H9 (cell line): ENCODE data around the gene HTRA1. TPM values are rescaled to one million over a fixed set of nuclear protein-coding genes. Genes with fewer than 3 reads are reported as not detected.
A peak's percentile ranks its signal among the peaks of the same experiment; 100 is the strongest.

Source experiments
- DNase-seq: peaks from one replicate; pipeline ENCODE4 v3.0.0-alpha.2; 2017
- H2AFZ ChIP-seq: one replicate; pipeline ENCODE4 v1.6.1; 2013; ENCODE audit warnings: mild to moderate bottlenecking, low read length, control low read depth, moderate library complexity
- H2AK5ac ChIP-seq: 2 replicates; pipeline ENCODE4 v1.6.1; 2013; ENCODE audit warnings: low read length, control low read depth, mixed read lengths; ENCODE audit not compliant: insufficient read length
- H2BK120ac ChIP-seq: one replicate; pipeline ENCODE4 v1.6.1; 2013; ENCODE audit warnings: low read depth, mild to moderate bottlenecking, low read length, control low read depth, inconsistent platforms; ENCODE audit not compliant: poor library complexity, severe bottlenecking
- H2BK12ac ChIP-seq: 2 replicates; pipeline ENCODE4 v1.6.1; 2013; ENCODE audit warnings: low read length, control low read depth, mixed read lengths, low read depth; ENCODE audit not compliant: insufficient read length
- H2BK15ac ChIP-seq: 2 replicates; pipeline ENCODE4 v1.6.1; 2013; ENCODE audit warnings: low read depth, low read length, control low read depth
- H2BK20ac ChIP-seq: one replicate; pipeline ENCODE4 v1.6.1; 2013; ENCODE audit warnings: low read depth, mild to moderate bottlenecking, low read length, control low read depth, inconsistent platforms; ENCODE audit not compliant: poor library complexity, severe bottlenecking
- H2BK5ac ChIP-seq: 2 replicates; pipeline ENCODE4 v1.6.1; 2013; ENCODE audit warnings: low read length, control low read depth, mixed read lengths; ENCODE audit not compliant: insufficient read length
- H3K14ac ChIP-seq: 2 replicates; pipeline ENCODE4 v1.6.1; 2013; ENCODE audit warnings: low read length, control low read depth; ENCODE audit not compliant: insufficient read depth
- H3K18ac ChIP-seq: 2 replicates; pipeline ENCODE4 v1.6.1; 2013; ENCODE audit warnings: low read depth, mild to moderate bottlenecking, mixed read lengths, low read length, control low read depth; ENCODE audit not compliant: insufficient read length
- H3K23ac ChIP-seq: 2 replicates; pipeline ENCODE4 v1.6.1; 2013; ENCODE audit warnings: low read length, control low read depth, mixed read lengths, low read depth; ENCODE audit not compliant: insufficient read length
- H3K23me2 ChIP-seq: 2 replicates; pipeline ENCODE4 v1.6.1; 2013; ENCODE audit warnings: low read depth, mild to moderate bottlenecking, mixed read lengths, low read length, control low read depth; ENCODE audit not compliant: insufficient read length, poor library complexity, severe bottlenecking
- H3K27ac ChIP-seq: 2 replicates; pipeline ENCODE4 v1.5.1; 2013; ENCODE audit warnings: low read length, control low read depth, mixed read lengths, low read depth; ENCODE audit not compliant: insufficient read length
- H3K27me3 ChIP-seq: 2 replicates; pipeline ENCODE4 v1.6.1; 2013; ENCODE audit warnings: low read length, control low read depth, inconsistent platforms; ENCODE audit not compliant: insufficient read depth
- H3K4ac ChIP-seq: 2 replicates; pipeline ENCODE4 v1.6.1; 2013; ENCODE audit warnings: low read depth, mild to moderate bottlenecking, control low read depth, inconsistent platforms, low read length, moderate library complexity
- H3K4me1 ChIP-seq: 2 replicates; pipeline ENCODE4 v1.6.1; 2013; ENCODE audit warnings: low read length, control low read depth, inconsistent platforms; ENCODE audit not compliant: insufficient read depth
- H3K4me2 ChIP-seq: 2 replicates; pipeline ENCODE4 v1.6.1; 2013; ENCODE audit warnings: low read length, control low read depth, mixed read lengths; ENCODE audit not compliant: insufficient read length, insufficient read depth
- H3K56ac ChIP-seq: 2 replicates; pipeline ENCODE4 v1.6.1; 2013; ENCODE audit warnings: low read depth, mild to moderate bottlenecking, mixed read lengths, low read length, control low read depth; ENCODE audit not compliant: insufficient read length
- H3K79me1 ChIP-seq: 2 replicates; pipeline ENCODE4 v1.6.1; 2013; ENCODE audit warnings: low read depth, mild to moderate bottlenecking, moderate library complexity, low read length, control low read depth, inconsistent platforms; ENCODE audit not compliant: insufficient read depth, poor library complexity, severe bottlenecking
- H3K79me2 ChIP-seq: 2 replicates; pipeline ENCODE4 v1.6.1; 2013; ENCODE audit warnings: low read length, control low read depth, inconsistent platforms; ENCODE audit not compliant: insufficient read depth
- H3K9ac ChIP-seq: 2 replicates; pipeline ENCODE4 v1.6.1; 2013; ENCODE audit warnings: low read length, control low read depth, mixed read lengths; ENCODE audit not compliant: insufficient read length; ENCODE audit errors: extremely low read depth
- H3K9me3 ChIP-seq: one replicate; pipeline ENCODE4 v1.6.1; 2013; ENCODE audit warnings: low read depth, low read length, inconsistent platforms; ENCODE audit not compliant: control insufficient read depth
- H3T11ph ChIP-seq: one replicate; pipeline ENCODE4 v1.6.1; 2013; ENCODE audit warnings: mild to moderate bottlenecking, low read length, control low read depth, inconsistent platforms
- H4K20me1 ChIP-seq: one replicate; pipeline ENCODE4 v1.6.1; 2013; ENCODE audit not compliant: control insufficient read depth, insufficient read length, insufficient read depth
- H4K5ac ChIP-seq: 2 replicates; pipeline ENCODE4 v1.6.1; 2013; ENCODE audit warnings: low read depth, mild to moderate bottlenecking, mixed read lengths, low read length, control low read depth; ENCODE audit not compliant: insufficient read length
- H4K8ac ChIP-seq: replicated peaks from 2 replicates; pipeline ENCODE4 v1.6.1; 2013; ENCODE audit warnings: low read length, control low read depth, mixed read lengths, low read depth; ENCODE audit not compliant: insufficient read length
- H4K91ac ChIP-seq: 2 replicates; pipeline ENCODE4 v1.6.1; 2013; ENCODE audit warnings: low read depth, mild to moderate bottlenecking, moderate library complexity, mixed read lengths, low read length, control low read depth; ENCODE audit not compliant: insufficient read length
- H3K27ac Mint-ChIP-seq, 3 experiments: 2 replicates in 2 of 3; 3 replicates in 1 of 3; pipeline ENCODE4 v1.8.0; 2020 to 2021; ENCODE audit warnings: mixed read lengths in 3 of 3, mild to moderate bottlenecking in 1 of 3, moderate library complexity in 1 of 3
- H3K27me3 Mint-ChIP-seq: 2 replicates; pipeline ENCODE4 v1.8.0; 2021; ENCODE audit warnings: low read depth, mild to moderate bottlenecking, moderate library complexity, mixed read lengths
- H3K36me3 Mint-ChIP-seq, 3 experiments: 2 replicates in 2 of 3; 3 replicates in 1 of 3; pipeline ENCODE4 v1.8.0; 2020 to 2021; ENCODE audit warnings: low read depth in 3 of 3, mixed read lengths in 3 of 3; ENCODE audit not compliant: insufficient read depth in 1 of 3
- H3K4me1 Mint-ChIP-seq, 2 experiments: 2 replicates each; pipeline ENCODE4 v1.8.0; 2020; ENCODE audit warnings: mixed read lengths in 2 of 2
- H3K4me3 Mint-ChIP-seq, 2 experiments: 2 replicates in 1 of 2; 3 replicates in 1 of 2; pipeline ENCODE4 v1.8.0; 2020 to 2021; ENCODE audit warnings: mild to moderate bottlenecking in 2 of 2, mixed read lengths in 2 of 2, moderate library complexity in 1 of 2
- H3K9me3 Mint-ChIP-seq, 2 experiments: 2 replicates in 1 of 2; 3 replicates in 1 of 2; pipeline ENCODE4 v1.8.0; 2020; ENCODE audit warnings: mild to moderate bottlenecking in 2 of 2, mixed read lengths in 2 of 2, moderate library complexity in 1 of 2
- CTCF ChIP-seq: fragments of 200-600 bp; sonication (generic); conservative IDR thresholded peaks from 3 replicates; pipeline ENCODE4 v1.8.0; 2021; ENCODE audit warnings: antibody characterized with exemption, mild to moderate bottlenecking
- WGBS: extraction: QIAGEN DNeasy Blood & Tissue Kit; methylation state at CpG from one replicate; pipeline ENCODE4 v1.1.7; 2013; ENCODE audit warnings: missing lambda C conversion rate, low lambda C conversion rate, mixed read lengths; ENCODE audit not compliant: insufficient read length; ENCODE audit errors: extremely low coverage; 5-methylcytosine and 5-hydroxymethylcytosine counted together
- long read RNA-seq: library from polyadenylated mRNA; unstranded; transcript quantifications from one replicate; pipeline ENCODE4 v2.0.0, GENCODE V29; 2020
- total RNA-seq: library from RNA; stranded (reverse); gene quantifications from 2 replicates; pipeline ENCODE4 v1.2.1, GENCODE V29; 2021

HTRA1 gene
- total RNA-seq, result 11.1 TPM in 2 replicates
- long read RNA-seq, partial matches to known transcripts, result 0 of 1 reads
- long read RNA-seq, other reads (novel, unspliced or antisense), result 1 of 1 reads

DNA sequence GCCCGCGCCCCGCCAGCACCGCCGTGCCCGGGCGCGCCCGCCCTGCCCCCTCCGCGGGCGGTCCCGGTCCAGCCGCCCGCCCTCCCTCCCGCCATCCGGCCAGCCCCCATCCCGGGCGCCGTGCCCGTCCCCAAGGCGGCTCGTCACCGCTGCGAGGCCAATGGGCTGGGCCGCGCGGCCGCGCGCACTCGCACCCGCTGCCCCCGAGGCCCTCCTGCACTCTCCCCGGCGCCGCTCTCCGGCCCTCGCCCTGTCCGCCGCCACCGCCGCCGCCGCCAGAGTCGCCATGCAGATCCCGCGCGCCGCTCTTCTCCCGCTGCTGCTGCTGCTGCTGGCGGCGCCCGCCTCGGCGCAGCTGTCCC, at the start of gene HTRA1:
Gene HTRA1 (plus strand): TSS at position 187 of the 362 bp plus-strand sequence. CDS start 100 bp downstream, at position 287.
- Histone ChIP-seq H3K9me3 (no peaks in the 10 kb centered on the region), H4K20me1 (no peaks in the 10 kb centered on the region), H3K23ac (no peak within 1 kb of the TSS), H2BK20ac (no peak within 1 kb of the TSS), H3K18ac (no peak within 1 kb of the TSS), H2BK12ac (no peak within 1 kb of the TSS), H3K4me1 (no peaks in the 10 kb centered on the region), H4K5ac (no peak within 1 kb of the TSS), H3K56ac (no peak within 1 kb of the TSS), H3K14ac (no peak within 1 kb of the TSS; the same call in 1 of the 2 replicates), H3K4me2 (peak within 1 kb of the TSS; percentile 61), H2BK15ac (no peak within 1 kb of the TSS), H2AK5ac (no peak within 1 kb of the TSS), H4K91ac (no peak within 1 kb of the TSS), H3T11ph (no peak within 1 kb of the TSS), H3K4ac (no peak within 1 kb of the TSS), H3K27ac (no peak within 1 kb of the TSS), H2BK120ac (no peak within 1 kb of the TSS), H3K9ac (no peak within 1 kb of the TSS), H3K23me2 (peaks cover 17% of the 10 kb centered on the region), H2AFZ (no peak within 1 kb of the TSS), H3K79me1 (no peaks in the 10 kb centered on the region), H2BK5ac (no peak within 1 kb of the TSS), H3K27me3 (peaks cover 30% of the 10 kb centered on the region), H4K8ac (no peak within 1 kb of the TSS), H3K79me2 (no peaks in the 10 kb centered on the region)
- peaks cover 19 to 35% of the 10 kb centered on the region in 2 experiments for H3K4me1 Mint-ChIP-seq
- peak within 1 kb of the TSS; percentile 64 to 81 for H3K4me3 Mint-ChIP-seq
- no peak for TF ChIP-seq CTCF
- H3K36me3 Mint-ChIP-seq, result 0 out of 7 replicates have a peak, but pooled peaks cover 0 to 3% (median 0%) of the 10 kb centered on the region in 3 experiments
- no peaks in the 10 kb centered on the region; a peak in 2 of 5 replicates for H3K9me3 Mint-ChIP-seq
- peak; percentile 66 for DNase-seq
- H3K27me3 Mint-ChIP-seq, result peaks cover 77% of the 10 kb centered on the region
- no peak within 1 kb of the TSS for H3K27ac Mint-ChIP-seq
- no CpG with 5 or more reads among the region's 56 CpGs for WGBS
